ENCODE results near the gene GLI1.
"Not testable (repeated sequence)": the region's sequence is repeated elsewhere in the genome, so short reads cannot be mapped to it uniquely, and the experiment has no call there.

Gene GLI1

DNA sequence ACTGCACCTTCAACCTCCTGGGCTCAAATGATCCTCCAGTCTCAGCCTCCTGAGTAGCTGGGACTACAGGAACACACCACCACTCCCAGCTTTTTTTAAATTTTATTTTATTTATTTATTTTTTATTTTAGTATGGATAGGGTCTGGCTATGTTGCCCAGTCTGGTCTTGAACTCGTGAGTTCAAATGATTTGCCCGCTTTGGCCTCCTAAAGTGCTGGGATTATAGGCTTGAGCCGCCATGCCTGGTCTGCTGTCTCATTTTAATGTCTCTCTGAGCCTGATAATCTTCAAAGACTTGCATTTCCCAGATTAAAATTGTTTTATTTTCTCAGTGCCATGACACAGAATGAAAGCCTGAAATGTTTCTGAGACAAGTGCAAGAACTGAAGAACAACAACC is 26.2 kb upstream of the GLI1 start:
- no peak overlapping the region for H3K4me3 ChIP-seq (ENCODE audit: low read length)
- DNase-seq (ENCODE audit: low read depth) = no peak
- no peak for TF ChIP-seq CTCF (IDR thresholded peaks at IDR 0.05; ENCODE audit: insufficient read depth, low read depth, low read length, missing control alignments)

DNA sequence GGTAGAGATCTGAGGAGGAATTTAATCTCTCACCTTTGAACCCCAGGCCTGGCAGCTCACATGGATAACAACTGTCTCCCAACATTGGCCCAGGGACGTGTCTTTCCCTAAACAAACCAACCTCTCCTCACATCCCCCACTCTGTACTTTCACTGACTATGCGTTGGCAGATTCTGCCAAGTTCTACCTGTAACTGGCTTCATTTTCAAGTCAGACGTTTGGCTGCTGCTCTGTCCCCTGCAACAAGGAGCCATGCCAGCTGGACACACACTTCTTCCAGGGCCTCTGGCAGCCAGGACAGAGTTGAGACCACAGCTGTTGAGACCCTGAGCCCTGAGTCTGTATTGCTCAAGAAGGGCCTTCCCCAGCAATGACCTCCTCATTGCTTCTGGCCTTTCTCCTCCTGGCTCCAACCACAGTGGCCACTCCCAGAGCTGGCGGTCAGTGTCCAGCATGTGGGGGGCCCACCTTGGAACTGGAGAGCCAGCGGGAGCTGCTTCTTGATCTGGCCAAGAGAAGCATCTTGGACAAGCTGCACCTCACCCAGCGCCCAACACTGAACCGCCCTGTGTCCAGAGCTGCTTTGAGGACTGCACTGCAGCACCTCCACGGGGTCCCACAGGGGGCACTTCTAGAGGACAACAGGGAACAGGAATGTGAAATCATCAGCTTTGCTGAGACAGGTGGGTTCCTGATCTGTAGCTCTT is 24.9 kb upstream of the GLI1 start, which contains the start of gene INHBC:
Gene INHBC (plus strand): TSS at position 268 of the 707 bp plus-strand sequence. CDS start 103 bp downstream, at position 371.
- no peak within 1 kb of the TSS for H3K4me3 ChIP-seq (ENCODE audit: low read length)
- no peak for DNase-seq (ENCODE audit: low read depth)
- no peak for TF ChIP-seq CTCF (IDR thresholded peaks at IDR 0.05; ENCODE audit: insufficient read depth, low read depth, low read length, missing control alignments)

GRCh38 chr12:57435293-57435692 is 24.3 kb upstream of the GLI1 start:
- TF ChIP-seq CTCF (IDR thresholded peaks at IDR 0.05; ENCODE audit: insufficient read depth, low read depth, low read length, missing control alignments) = no peak
- no peak overlapping the region for H3K4me3 ChIP-seq (ENCODE audit: low read length)
- no peak for DNase-seq (ENCODE audit: low read depth)

GRCh38 chr12:57438400-57438799 is 21.2 kb upstream of the GLI1 start:
- no peak for DNase-seq (ENCODE audit: low read depth)
- TF ChIP-seq CTCF (IDR thresholded peaks at IDR 0.05; ENCODE audit: insufficient read depth, low read depth, low read length, missing control alignments) = no peak
- no peak overlapping the region for H3K4me3 ChIP-seq (ENCODE audit: low read length)

DNA sequence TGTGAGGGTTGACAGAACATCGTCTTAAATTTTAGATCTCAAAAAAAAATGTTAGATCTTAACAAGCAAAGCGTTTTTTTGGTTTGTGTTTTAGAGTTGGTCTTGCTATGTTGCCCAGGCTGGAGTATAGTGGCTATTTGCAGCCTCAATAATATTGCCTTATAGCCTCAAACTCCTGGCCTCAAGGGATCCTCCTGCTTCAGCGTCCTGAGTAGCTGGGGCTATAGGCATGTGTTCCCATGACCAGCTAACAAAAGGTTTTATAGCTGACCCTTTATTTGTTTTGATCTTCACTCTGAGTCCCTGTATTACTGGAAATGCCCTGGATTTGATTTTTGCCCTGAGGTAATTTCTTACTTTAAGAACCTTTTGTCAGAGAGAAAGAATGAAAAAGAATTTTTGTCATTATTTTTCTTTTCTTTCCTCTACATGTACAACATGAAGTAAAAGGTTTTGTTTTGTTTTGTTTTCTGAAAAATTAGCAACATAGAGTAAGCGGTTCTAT is 19.8 kb upstream of the GLI1 start:
- DNase-seq (ENCODE audit: low read depth) = no peak
- no peak for TF ChIP-seq CTCF (IDR thresholded peaks at IDR 0.05; ENCODE audit: insufficient read depth, low read depth, low read length, missing control alignments)
- H3K4me3 ChIP-seq (ENCODE audit: low read length) = no peak overlapping the region

DNA sequence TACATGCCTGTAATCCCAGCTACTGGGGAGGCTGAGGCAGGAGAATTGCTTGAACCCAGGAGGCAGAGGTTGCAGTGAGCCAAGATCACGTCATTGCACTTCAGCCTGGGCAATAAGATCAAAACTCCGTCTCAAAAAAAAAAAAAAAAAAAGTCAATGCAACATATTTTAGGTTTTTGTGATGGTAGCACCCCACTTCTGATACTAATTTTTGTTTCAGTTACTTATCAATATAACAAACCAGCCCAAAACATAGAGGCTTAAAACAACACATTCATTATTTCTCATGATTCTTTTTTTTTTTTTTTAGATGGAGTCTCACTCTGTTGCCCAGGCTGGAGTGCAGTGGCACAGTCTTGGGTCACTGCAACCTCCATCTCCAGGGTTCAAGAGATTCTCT is 18.2 kb upstream of the GLI1 start:
- not testable (repeated sequence) for H3K4me3 ChIP-seq (ENCODE audit: low read length); DNase-seq (ENCODE audit: low read depth)

GRCh38 chr12:57441846-57442427 is 17.6 kb upstream of the GLI1 start:
- TF ChIP-seq CTCF (IDR thresholded peaks at IDR 0.05; ENCODE audit: insufficient read depth, low read depth, low read length, missing control alignments) = no peak
- no peak overlapping the region for H3K4me3 ChIP-seq (ENCODE audit: low read length)
- no peak for DNase-seq (ENCODE audit: low read depth)

DNA sequence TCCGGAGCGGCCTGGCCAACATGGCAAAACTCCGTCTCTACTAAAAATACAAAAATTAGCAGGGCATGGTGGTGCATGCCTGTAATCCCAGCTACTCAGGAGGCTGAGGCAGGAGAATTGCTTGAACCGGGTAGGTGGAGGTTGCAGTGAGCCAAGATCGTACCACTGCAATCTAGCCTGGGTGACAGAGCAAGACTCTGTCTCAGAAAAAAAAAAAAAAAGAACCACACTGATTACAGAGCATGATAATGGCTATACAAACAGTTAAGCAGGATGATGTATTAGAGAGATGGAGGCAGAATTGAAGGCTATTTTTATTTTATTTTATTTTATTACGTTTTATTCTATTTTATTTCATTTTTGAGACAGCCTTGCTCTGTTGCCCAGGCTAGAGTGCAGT is 15.2 kb upstream of the GLI1 start:
- not testable (repeated sequence) for DNase-seq (ENCODE audit: low read depth); H3K4me3 ChIP-seq (ENCODE audit: low read length)
